Panc1 (cell line): ENCODE results near the gene SNTG2. TPM values are rescaled to one million over a fixed set of nuclear protein-coding genes. Genes with fewer than 3 reads are reported as not detected.

ENCODE experiments used
- ATAC-seq: fragments of 200-7000 bp; cut with Tn5 transposase; 2 replicates; pipeline ENCODE4 v1.9.1; 2020; ENCODE audit warnings: mild to moderate bottlenecking, moderate library complexity
- BruUV-seq: library from RNA; stranded (reverse); fragments of 400-500 nt; replicated peaks from 2 replicates; lab custom pipeline; 2021; lab: Mats Ljungman, UMichigan
- CTCF ChIA-PET: fragments of 300-600 bp; sonication (Branson Sonifier 250); formaldehyde crosslinking; loops from one replicate; lab custom pipeline; 2022; ENCODE audit warnings: antibody characterized with exemption; lab: Charles Lee
- POLR2A ChIA-PET: fragments of 300-600 bp; sonication (Branson Sonifier 250); formaldehyde crosslinking; loops from one replicate; lab custom pipeline; 2022; ENCODE audit warnings: antibody characterized with exemption; lab: Charles Lee
- DNase-seq: peaks from one replicate; pipeline ENCODE4 v3.0.0-alpha.2; 2010; ENCODE audit warnings: low read depth, low spot score
- H3K27ac ChIP-seq: 2 replicates; pipeline ENCODE4 v1.5.1; 2011; ENCODE audit warnings: mild to moderate bottlenecking, low read length, inconsistent platforms
- H3K27me3 ChIP-seq: fragments of 200-500 bp; sonication (Bioruptor generic); 2 replicates; pipeline ENCODE4 v1.6.0; 2014; ENCODE audit warnings: low read length, inconsistent platforms; ENCODE audit not compliant: control insufficient read depth, insufficient read depth
- H3K36me3 ChIP-seq: fragments of 200-500 bp; sonication (Bioruptor generic); 2 replicates; pipeline ENCODE4 v1.5.1; 2014; ENCODE audit warnings: inconsistent platforms, mild to moderate bottlenecking, low read length, moderate library complexity; ENCODE audit not compliant: control insufficient read depth, insufficient read depth
- H3K4me1 ChIP-seq: 2 replicates; pipeline ENCODE4 v1.5.1; 2011; ENCODE audit warnings: inconsistent platforms, mild to moderate bottlenecking, low read length, moderate library complexity; ENCODE audit not compliant: control insufficient read depth, insufficient read depth
- H3K4me3 ChIP-seq, 2 experiments: 2 replicates each; pipeline ENCODE4 v1.5.1; 2011 to 2012; ENCODE audit warnings: low read depth in 2 of 2, low read length in 2 of 2, mild to moderate bottlenecking in 2 of 2, inconsistent platforms in 1 of 2, moderate library complexity in 1 of 2
- H3K9me3 ChIP-seq: fragments of 200-500 bp; sonication (Bioruptor generic); 2 replicates; pipeline ENCODE4 v1.5.1; 2014; ENCODE audit warnings: low read depth, mild to moderate bottlenecking, inconsistent platforms, low read length, moderate library complexity; ENCODE audit not compliant: control insufficient read depth, insufficient read depth
- POLR2AphosphoS5 ChIP-seq: IDR thresholded peaks from 2 replicates; pipeline ENCODE4 v1.6.1; 2012; ENCODE audit warnings: mild to moderate bottlenecking, low read depth, low read length, moderate library complexity
- SIN3A ChIP-seq: IDR thresholded peaks from 2 replicates; pipeline ENCODE4 v1.6.1; 2012; ENCODE audit warnings: low read depth, mild to moderate bottlenecking, low read length, moderate library complexity, borderline replicate concordance; ENCODE audit not compliant: insufficient read depth
- TCF7L2 ChIP-seq: IDR thresholded peaks from 2 replicates; pipeline ENCODE4 v1.6.1; 2011; ENCODE audit warnings: mild to moderate bottlenecking, low read depth, low read length, inconsistent platforms
- in situ Hi-C: cut with HindIII; loops from 2 replicates; pipeline ENCODE4 v1.10.0; 2016; ENCODE audit warnings: low sequenced_read_pairs, low pct_unique_long_range_greater_than_20kb
- intact Hi-C: fragments of 100-400 bp; cut with micrococcal nuclease; formaldehyde crosslinking; loops from one replicate; pipeline ENCODE4 v1.10.0; 2022; ENCODE audit not compliant: unreplicated experiment
- total RNA-seq: library from RNA; stranded (reverse); gene quantifications from one replicate; pipeline ENCODE4 v1.2.1, GENCODE V29; 2021; ENCODE audit not compliant: unreplicated experiment
- TF ChIP-seq, protein P1 (sequence below): fragments of 450-650 bp; IDR thresholded peaks from 2 replicates; pipeline ENCODE4 v1.5.1; 2017; ENCODE audit warnings: mild to moderate bottlenecking
- TF ChIP-seq, protein P2 (sequence below), 2 experiments: IDR thresholded peaks; 2 replicates each; pipeline ENCODE4 v1.6.1; 2011 to 2012; ENCODE audit warnings: low read depth in 2 of 2, control low read depth in 1 of 2, low read length in 1 of 2, mild to moderate bottlenecking in 1 of 2, moderate library complexity in 1 of 2; ENCODE audit not compliant: insufficient read depth in 1 of 2

Gene SNTG2
- total RNA-seq, 1 experiment from 2014 or later, result not detected

- ATAC-seq (no peak), DNase-seq (no peak)
- no peak for TF ChIP-seq TCF7L2
- TF ChIP-seq POLR2AphosphoS5, result no peak
- TF ChIP-seq, protein P1, sequence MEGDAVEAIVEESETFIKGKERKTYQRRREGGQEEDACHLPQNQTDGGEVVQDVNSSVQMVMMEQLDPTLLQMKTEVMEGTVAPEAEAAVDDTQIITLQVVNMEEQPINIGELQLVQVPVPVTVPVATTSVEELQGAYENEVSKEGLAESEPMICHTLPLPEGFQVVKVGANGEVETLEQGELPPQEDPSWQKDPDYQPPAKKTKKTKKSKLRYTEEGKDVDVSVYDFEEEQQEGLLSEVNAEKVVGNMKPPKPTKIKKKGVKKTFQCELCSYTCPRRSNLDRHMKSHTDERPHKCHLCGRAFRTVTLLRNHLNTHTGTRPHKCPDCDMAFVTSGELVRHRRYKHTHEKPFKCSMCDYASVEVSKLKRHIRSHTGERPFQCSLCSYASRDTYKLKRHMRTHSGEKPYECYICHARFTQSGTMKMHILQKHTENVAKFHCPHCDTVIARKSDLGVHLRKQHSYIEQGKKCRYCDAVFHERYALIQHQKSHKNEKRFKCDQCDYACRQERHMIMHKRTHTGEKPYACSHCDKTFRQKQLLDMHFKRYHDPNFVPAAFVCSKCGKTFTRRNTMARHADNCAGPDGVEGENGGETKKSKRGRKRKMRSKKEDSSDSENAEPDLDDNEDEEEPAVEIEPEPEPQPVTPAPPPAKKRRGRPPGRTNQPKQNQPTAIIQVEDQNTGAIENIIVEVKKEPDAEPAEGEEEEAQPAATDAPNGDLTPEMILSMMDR, result no peak
- TF ChIP-seq, protein P2, sequence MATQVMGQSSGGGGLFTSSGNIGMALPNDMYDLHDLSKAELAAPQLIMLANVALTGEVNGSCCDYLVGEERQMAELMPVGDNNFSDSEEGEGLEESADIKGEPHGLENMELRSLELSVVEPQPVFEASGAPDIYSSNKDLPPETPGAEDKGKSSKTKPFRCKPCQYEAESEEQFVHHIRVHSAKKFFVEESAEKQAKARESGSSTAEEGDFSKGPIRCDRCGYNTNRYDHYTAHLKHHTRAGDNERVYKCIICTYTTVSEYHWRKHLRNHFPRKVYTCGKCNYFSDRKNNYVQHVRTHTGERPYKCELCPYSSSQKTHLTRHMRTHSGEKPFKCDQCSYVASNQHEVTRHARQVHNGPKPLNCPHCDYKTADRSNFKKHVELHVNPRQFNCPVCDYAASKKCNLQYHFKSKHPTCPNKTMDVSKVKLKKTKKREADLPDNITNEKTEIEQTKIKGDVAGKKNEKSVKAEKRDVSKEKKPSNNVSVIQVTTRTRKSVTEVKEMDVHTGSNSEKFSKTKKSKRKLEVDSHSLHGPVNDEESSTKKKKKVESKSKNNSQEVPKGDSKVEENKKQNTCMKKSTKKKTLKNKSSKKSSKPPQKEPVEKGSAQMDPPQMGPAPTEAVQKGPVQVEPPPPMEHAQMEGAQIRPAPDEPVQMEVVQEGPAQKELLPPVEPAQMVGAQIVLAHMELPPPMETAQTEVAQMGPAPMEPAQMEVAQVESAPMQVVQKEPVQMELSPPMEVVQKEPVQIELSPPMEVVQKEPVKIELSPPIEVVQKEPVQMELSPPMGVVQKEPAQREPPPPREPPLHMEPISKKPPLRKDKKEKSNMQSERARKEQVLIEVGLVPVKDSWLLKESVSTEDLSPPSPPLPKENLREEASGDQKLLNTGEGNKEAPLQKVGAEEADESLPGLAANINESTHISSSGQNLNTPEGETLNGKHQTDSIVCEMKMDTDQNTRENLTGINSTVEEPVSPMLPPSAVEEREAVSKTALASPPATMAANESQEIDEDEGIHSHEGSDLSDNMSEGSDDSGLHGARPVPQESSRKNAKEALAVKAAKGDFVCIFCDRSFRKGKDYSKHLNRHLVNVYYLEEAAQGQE (IDR thresholded peaks at IDR 0.05; ENCODE audit: insufficient read depth in 1 of 2, low read depth in 2 of 2, low read length in 1 of 2), result no peak
- no peak for TF ChIP-seq SIN3A
- CTCF ChIA-PET, result no interaction called here
- no peak overlapping the region for H3K27ac ChIP-seq
- peaks cover 2% of the 10 kb centered on the region; the same call in 1 of the 2 replicates for H3K27me3 ChIP-seq
- no peak overlapping the region for H3K4me3 ChIP-seq
- BruUV-seq, result no TSS peak
- in situ Hi-C loops (no loop called here), intact Hi-C loops (no loop called here)
- POLR2A ChIA-PET, result no interaction called here
- H3K36me3 ChIP-seq, result no peaks in the 10 kb centered on the region
- H3K4me1 ChIP-seq, result no peaks in the 10 kb centered on the region
- no peaks in the 10 kb centered on the region for H3K9me3 ChIP-seq
These were observed 327.5 kb downstream of the SNTG2 start for GRCh38 chr2:1278125-1278524.

DNA sequence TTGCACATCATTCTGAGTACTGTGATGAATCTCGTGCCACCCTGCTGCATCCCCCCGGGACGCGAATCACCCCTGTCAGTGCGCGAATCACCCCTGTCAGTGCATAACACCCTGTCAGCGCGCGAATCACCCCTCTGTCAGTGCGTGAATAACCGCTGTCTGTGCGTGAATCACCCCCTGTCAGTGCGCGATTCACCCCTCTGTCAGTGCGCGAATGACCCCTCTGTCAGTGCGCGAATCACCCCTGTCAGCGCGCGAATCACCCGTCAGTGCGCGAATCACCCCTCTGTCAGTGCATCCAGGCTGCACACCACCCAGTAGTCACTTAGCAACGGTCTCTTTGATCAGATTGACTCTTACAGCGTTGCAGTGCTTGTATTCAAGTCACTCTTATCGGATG is 328.2 kb downstream of the SNTG2 start:
- intact Hi-C loops (no loop called here), in situ Hi-C loops (no loop called here)
- Histone ChIP-seq H3K9me3 (no peaks in the 10 kb centered on the region), H3K4me3 (no peak overlapping the region), H3K27me3 (no peaks in the 10 kb centered on the region; the same call in 1 of the 2 replicates), H3K4me1 (no peaks in the 10 kb centered on the region), H3K27ac (no peak overlapping the region), H3K36me3 (no peaks in the 10 kb centered on the region)
- ATAC-seq (no peak), DNase-seq (no peak)
- CTCF ChIA-PET, result no interaction called here
- POLR2A ChIA-PET, result no interaction called here
- no peak for TF ChIP-seq TCF7L2
- TF ChIP-seq, protein P1, result no peak
- TF ChIP-seq, protein P2 (IDR thresholded peaks at IDR 0.05; ENCODE audit: insufficient read depth in 1 of 2, low read depth in 2 of 2, low read length in 1 of 2), result no peak
- no TSS peak for BruUV-seq
